Urinary bladder (tissue), 4 donors: ENCODE measurements around the gene SYNE3. TPM values are rescaled to one million over a fixed set of nuclear protein-coding genes. Genes with fewer than 3 reads are reported as not detected.
A peak's percentile ranks its signal among the peaks of the same experiment; 100 is the strongest.
"Not testable (repeated sequence)": the region's sequence is repeated elsewhere in the genome, so short reads cannot be mapped to it uniquely, and the experiment has no call there.

Source experiments
- DNase-seq: peaks from one replicate; pipeline ENCODE4 v3.0.0-alpha.2; 2015; ENCODE audit errors: extremely low spot score
- H3K27ac ChIP-seq: one replicate; pipeline ENCODE4 v1.5.1; 2013; ENCODE audit warnings: low read depth, mild to moderate bottlenecking, moderate library complexity
- H3K36me3 ChIP-seq: one replicate; pipeline ENCODE4 v1.6.1; 2013; ENCODE audit warnings: mild to moderate bottlenecking, moderate library complexity; ENCODE audit not compliant: insufficient read depth
- H3K4me1 ChIP-seq: one replicate; pipeline ENCODE4 v1.6.1; 2013; ENCODE audit warnings: mild to moderate bottlenecking, moderate library complexity; ENCODE audit not compliant: insufficient read depth
- H3K4me3 ChIP-seq: one replicate; pipeline ENCODE4 v1.5.1; 2013; ENCODE audit warnings: low read depth, low read length
- WGBS: extraction: QIAGEN DNeasy Blood & Tissue Kit; methylation state at CpG from one replicate; pipeline ENCODE4 v1.1.7; 2013; 5-methylcytosine and 5-hydroxymethylcytosine counted together
- polyA plus RNA-seq: library from polyadenylated mRNA; stranded (reverse); fragments of 200-250 nt; gene quantifications from one replicate; pipeline ENCODE4 v1.2.3, GENCODE V29; 2013
- total RNA-seq: library from RNA; depleted of rRNA; stranded (reverse); fragments of >200 nt; gene quantifications from one replicate; pipeline ENCODE4 v1.2.3, GENCODE V29; 2014
- donor health status: healthy with polysubstance abuse.
- donor health status: healthy.

The SYNE3 gene
- total and polyA plus RNA-seq, 2 donors = 4.5 to 14.6 TPM

DNA sequence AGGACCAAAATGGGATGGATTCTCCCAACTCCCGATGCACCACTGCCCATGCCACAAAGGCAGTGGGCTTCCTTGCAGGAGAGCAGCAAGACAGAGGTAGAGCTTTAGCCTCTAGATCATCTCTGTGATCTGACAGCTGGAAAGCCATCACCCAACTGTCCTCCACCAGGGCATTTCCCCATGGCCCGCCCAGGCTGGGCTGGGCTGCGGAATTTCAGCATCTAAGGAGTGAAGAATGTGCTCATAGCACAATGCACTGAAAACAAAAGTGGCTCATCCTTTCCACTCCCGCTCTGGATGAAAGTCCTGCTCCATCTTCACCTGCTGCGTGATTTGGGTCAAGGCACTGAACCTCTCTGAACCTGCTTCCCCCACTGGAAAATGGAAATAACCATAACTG, 5.6 kb downstream of the SYNE3 start:
- Histone ChIP-seq H3K4me1 (peaks cover 3% of the 10 kb centered on the region), H3K27ac (no peak overlapping the region), H3K4me3 (no peak overlapping the region), H3K36me3 (no peaks in the 10 kb centered on the region)
- DNase-seq = no peak
- WGBS = 77% methylated on average over 5 of the region's 5 CpGs

GRCh38 chr14:95510344-95510743, 6.1 kb downstream of the SYNE3 start:
- not testable (repeated sequence) for H3K4me3 ChIP-seq, H3K4me1 ChIP-seq, H3K27ac ChIP-seq, DNase-seq, H3K36me3 ChIP-seq
- WGBS = 86% methylated on average over 9 of the region's 9 CpGs

DNA sequence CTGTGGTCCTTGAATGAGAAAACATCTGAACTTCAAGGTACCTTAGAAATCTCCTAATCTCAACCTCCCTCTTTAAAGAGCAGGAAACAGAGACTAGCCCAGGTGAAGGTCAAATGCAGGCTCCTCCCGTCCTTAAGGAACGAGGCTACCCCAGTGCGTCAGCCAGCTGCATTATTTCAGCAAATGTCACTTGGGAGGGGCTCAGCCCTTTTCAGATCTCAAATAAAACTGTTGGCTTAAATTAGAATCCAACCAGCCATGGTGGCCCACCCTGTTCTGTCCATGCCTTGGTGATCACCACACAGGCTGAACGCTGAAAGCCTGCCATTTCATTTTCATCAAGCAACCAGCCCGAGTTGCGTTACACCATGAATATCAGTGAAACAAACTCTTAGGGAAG, 7.0 kb downstream of the SYNE3 start:
- H3K36me3 ChIP-seq = no peaks in the 10 kb centered on the region
- H3K4me3 ChIP-seq = no peak overlapping the region
- 77% methylated on average over 6 of the region's 6 CpGs for WGBS
- no peak overlapping the region for H3K27ac ChIP-seq
- no peak for DNase-seq
- H3K4me1 ChIP-seq = no peaks in the 10 kb centered on the region

DNA sequence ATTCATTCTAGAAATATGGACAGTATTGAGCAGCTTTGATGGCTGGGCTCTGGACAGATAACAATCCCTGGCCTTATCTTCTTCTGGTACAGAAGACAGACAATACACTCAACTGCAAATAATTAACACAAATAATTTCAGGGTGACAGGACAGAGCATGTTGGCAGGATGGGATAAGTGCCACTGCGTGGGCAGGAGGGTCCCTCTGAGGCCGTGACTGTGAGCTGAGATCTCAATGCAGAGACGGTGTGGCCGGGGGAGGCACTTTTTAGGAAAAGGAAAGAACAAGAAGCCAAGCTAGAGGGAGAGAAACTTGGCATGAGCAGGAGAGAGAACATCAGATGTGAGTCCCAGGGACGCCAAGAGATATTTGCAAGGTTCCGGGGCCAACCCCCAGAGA, 8.1 kb downstream of the SYNE3 start:
- no peak for DNase-seq
- H3K4me1 ChIP-seq = no peaks in the 10 kb centered on the region
- 86% methylated on average over 6 of the region's 6 CpGs for WGBS

GRCh38 chr14:95507701-95508103, 8.7 kb downstream of the SYNE3 start:
- H3K27ac ChIP-seq = peak overlapping the region; percentile 0
- DNase-seq = no peak
- H3K4me3 ChIP-seq = no peak overlapping the region
- H3K4me1 ChIP-seq = no peaks in the 10 kb centered on the region
- no peaks in the 10 kb centered on the region for H3K36me3 ChIP-seq
- WGBS = 69% methylated on average over 3 of the region's 3 CpGs

More for the DNA sequence above, 8.1 kb downstream of the SYNE3 start:
- Histone ChIP-seq H3K36me3 (no peaks in the 10 kb centered on the region), H3K27ac (no peak overlapping the region), H3K4me3 (no peak overlapping the region)

GRCh38 chr14:95507174-95507573, 9.3 kb downstream of the SYNE3 start:
- H3K4me1 ChIP-seq = no peaks in the 10 kb centered on the region
- no peak for DNase-seq
- H3K4me3 ChIP-seq = no peak overlapping the region
- H3K36me3 ChIP-seq = no peaks in the 10 kb centered on the region
- 38% methylated on average over 8 of the region's 8 CpGs for WGBS
- no peak overlapping the region for H3K27ac ChIP-seq

GRCh38 chr14:95505030-95505589, 11.3 kb downstream of the SYNE3 start:
- H3K27ac ChIP-seq = no peak overlapping the region
- H3K4me1 ChIP-seq = peaks cover 3% of the 10 kb centered on the region
- 90% methylated on average over 17 of the region's 17 CpGs for whole genome bisulfite sequencing
- H3K4me3 ChIP-seq = no peak overlapping the region
- DNase-seq = no peak
- H3K36me3 ChIP-seq = no peaks in the 10 kb centered on the region

- H3K4me3 ChIP-seq = no peak overlapping the region
- H3K27ac ChIP-seq = no peak overlapping the region
- 75% methylated on average over 6 of the region's 6 CpGs for WGBS
- peaks cover 3% of the 10 kb centered on the region for H3K4me1 ChIP-seq
- DNase-seq = no peak
- no peaks in the 10 kb centered on the region for H3K36me3 ChIP-seq
These were observed 12.1 kb downstream of the SYNE3 start for GRCh38 chr14:95504135-95505029.

DNA sequence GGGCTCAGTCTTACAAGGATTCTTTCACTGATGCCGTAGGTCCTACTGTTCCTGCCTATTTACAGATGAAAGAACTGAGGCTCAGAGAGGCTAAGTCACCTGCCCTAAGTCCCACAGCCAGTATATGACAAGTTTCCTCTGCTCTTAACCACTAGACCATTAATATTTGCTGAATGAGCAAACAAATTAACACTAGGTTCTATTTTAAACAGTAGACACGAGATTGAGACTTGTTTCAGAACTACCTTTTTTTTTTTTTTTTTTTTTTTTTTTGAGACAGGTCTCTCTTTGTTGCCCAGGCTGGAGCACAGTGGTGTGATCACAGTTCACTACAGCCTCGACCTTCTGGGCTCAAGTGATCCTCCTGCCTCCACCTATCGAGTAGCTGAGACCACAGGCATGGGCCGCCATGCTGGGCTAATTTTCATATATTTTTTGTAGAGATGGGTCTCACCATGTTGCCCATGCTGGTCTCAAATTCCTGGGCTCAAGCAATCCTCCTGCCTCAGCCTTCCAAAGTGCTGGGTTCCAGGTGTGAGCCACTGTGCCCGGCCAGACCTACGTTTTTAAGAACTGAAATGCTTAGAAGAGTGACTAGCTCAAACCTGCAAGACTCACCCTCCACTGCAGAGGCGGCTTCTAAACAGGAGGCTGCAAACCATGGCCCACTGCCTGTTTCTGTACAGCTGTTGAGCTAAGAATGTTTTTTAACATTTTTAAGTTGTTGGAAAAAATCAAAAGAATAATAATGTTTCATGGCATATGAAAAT, 12.9 kb downstream of the SYNE3 start:
- Histone ChIP-seq H3K4me1 (peaks cover 3% of the 10 kb centered on the region), H3K4me3 (no peak overlapping the region), H3K36me3 (no peaks in the 10 kb centered on the region), H3K27ac (no peak overlapping the region)
- WGBS = 92% methylated on average over 8 of the region's 8 CpGs
- DNase-seq = no peak

DNA sequence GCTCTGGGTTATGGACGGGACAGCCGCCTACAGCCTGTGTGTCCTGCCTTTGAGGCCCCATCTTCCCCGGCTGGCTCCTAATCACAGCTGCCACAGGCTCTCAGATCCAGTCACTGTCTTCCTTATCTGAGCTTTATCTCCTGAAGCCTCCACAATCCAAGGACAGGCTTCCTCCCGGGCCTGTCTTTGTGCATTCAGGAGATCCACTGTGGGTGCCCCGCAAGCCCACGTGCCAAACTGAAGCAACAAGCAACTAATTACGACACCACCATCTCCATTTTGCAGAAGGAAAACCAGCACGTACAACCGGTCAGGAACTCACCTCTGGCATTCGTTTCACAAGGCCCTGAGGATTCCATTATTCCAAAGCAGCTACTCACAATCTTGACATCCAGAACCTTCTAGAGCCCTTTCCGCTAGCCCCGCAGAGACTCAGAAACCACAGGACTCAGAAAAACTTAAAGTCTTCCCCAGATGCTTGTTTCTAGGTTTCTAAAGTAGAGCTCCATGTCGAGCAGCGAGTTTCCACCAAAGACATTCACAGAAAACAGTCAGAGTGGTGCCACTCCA, 14.0 kb downstream of the SYNE3 start:
- Histone ChIP-seq H3K27ac (no peak overlapping the region), H3K36me3 (no peaks in the 10 kb centered on the region), H3K4me3 (no peak overlapping the region), H3K4me1 (peaks cover 3% of the 10 kb centered on the region)
- WGBS = 85% methylated on average over 14 of the region's 14 CpGs
- no peak for DNase-seq

- H3K4me3 ChIP-seq = no peak overlapping the region
- peaks cover 3% of the 10 kb centered on the region for H3K4me1 ChIP-seq
- WGBS = 64% methylated on average over 14 of the region's 14 CpGs
- no peak for DNase-seq
- no peaks in the 10 kb centered on the region for H3K36me3 ChIP-seq
- no peak overlapping the region for H3K27ac ChIP-seq
These were observed 15.6 kb downstream of the SYNE3 start for GRCh38 chr14:95500772-95501401.

- Histone ChIP-seq H3K36me3 (no peaks in the 10 kb centered on the region), H3K4me1 (peaks cover 3% of the 10 kb centered on the region), H3K27ac (no peak overlapping the region), H3K4me3 (no peak overlapping the region)
- WGBS = 76% methylated on average over 14 of the region's 14 CpGs
- no peak for DNase-seq
These were observed 16.2 kb downstream of the SYNE3 start for GRCh38 chr14:95500201-95500681.

DNA sequence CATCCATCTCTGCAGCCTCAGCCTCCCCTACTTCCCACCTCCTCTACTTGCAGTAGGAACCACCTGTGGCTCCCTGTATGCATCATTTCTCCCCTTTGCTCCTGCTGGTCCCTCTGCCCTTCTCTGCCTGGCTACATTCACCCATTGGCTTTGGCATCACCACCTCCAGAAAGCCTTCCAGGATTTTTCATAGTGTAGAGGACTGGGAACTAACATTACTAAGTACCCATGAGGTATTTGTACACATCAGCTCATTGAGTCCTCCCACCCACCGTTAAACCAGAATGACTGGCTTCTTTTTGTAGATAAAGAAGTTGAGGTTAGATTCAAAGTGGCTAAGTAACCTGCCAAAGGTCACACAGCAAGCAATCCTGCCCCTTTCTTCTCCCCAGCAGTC, 17.1 kb downstream of the SYNE3 start:
- Histone ChIP-seq H3K4me3 (no peak overlapping the region), H3K4me1 (peaks cover 3% of the 10 kb centered on the region), H3K36me3 (no peaks in the 10 kb centered on the region), H3K27ac (no peak overlapping the region)
- 32% methylated on average over 1 of the region's 1 CpG for WGBS
- no peak for DNase-seq
